Sigmoid colon (tissue), 4 donors: ENCODE results near the gene EIF4H.

Experiments used
- CTCF ChIP-seq, 4 experiments: fragments of 450-650 bp in 3 of 4; fragments of 200-600 bp in 1 of 4; IDR thresholded peaks; one replicate each; pipeline ENCODE4 v1.5.1; 2016 to 2019; ENCODE audit warnings: antibody characterized with exemption in 4 of 4, mild to moderate bottlenecking in 3 of 4, moderate library complexity in 2 of 4
- POLR2A ChIP-seq, 2 donors: fragments of 450-650 bp; IDR thresholded peaks; one replicate each; pipeline ENCODE4 v1.6.1; 2016; ENCODE audit warnings: antibody characterized with exemption in 2 of 2, mild to moderate bottlenecking in 2 of 2, moderate library complexity in 2 of 2
- POLR2AphosphoS5 ChIP-seq, 4 donors: sonication (generic); formaldehyde crosslinking; IDR thresholded peaks; one replicate each; pipeline ENCODE4 v1.6.1; 2017; ENCODE audit warnings: antibody characterized with exemption in 4 of 4

- TF ChIP-seq CTCF (IDR thresholded peaks at IDR 0.05) (no peak), POLR2A (IDR thresholded peaks at IDR 0.05) (no peak), POLR2AphosphoS5 (IDR thresholded peaks at IDR 0.05) (no peak)
Observed at GRCh38 chr7:74191231-74191630, 17.1 kb downstream of the EIF4H start.
